Adipocyte (in vitro differentiated cells): Measurements from ENCODE around the gene TSPAN5.

Source experiments
- DNase-seq: peaks from one replicate; pipeline ENCODE4 v3.0.0-alpha.2; 2015; ENCODE audit warnings: low read depth
- H3K27me3 ChIP-seq: replicated peaks from 2 replicates; pipeline ENCODE4 v1.7.0; 2013; ENCODE audit warnings: mild to moderate bottlenecking, low read length, moderate library complexity; ENCODE audit not compliant: control insufficient read depth, insufficient read depth
- H3K36me3 ChIP-seq: 2 replicates; pipeline ENCODE4 v1.7.0; 2013; ENCODE audit warnings: low read length, mild to moderate bottlenecking, moderate library complexity; ENCODE audit not compliant: control insufficient read depth, insufficient read depth, severe bottlenecking
- H3K4me1 ChIP-seq: 2 replicates; pipeline ENCODE4 v1.7.0; 2013; ENCODE audit warnings: mild to moderate bottlenecking, low read length, moderate library complexity; ENCODE audit not compliant: control insufficient read depth, insufficient read depth
- H3K4me3 ChIP-seq: 2 replicates; pipeline ENCODE4 v1.7.0; 2013; ENCODE audit warnings: mild to moderate bottlenecking, low read length, moderate library complexity
- H3K9ac ChIP-seq: 2 replicates; pipeline ENCODE4 v1.7.0; 2013; ENCODE audit warnings: mild to moderate bottlenecking, low read length, moderate library complexity
- H3K9me3 ChIP-seq: 2 replicates; pipeline ENCODE4 v1.7.0; 2013; ENCODE audit warnings: mild to moderate bottlenecking, low read length, moderate library complexity; ENCODE audit not compliant: control insufficient read depth

Gene TSPAN5

GRCh38 chr4:98625920-98626319 lies 32.5 kb downstream of the TSPAN5 start:
- DNase-seq, result no peak

GRCh38 chr4:98625399-98625798 lies 33.0 kb downstream of the TSPAN5 start:
- H3K9me3 ChIP-seq, result peaks cover 7% of the 10 kb centered on the region
- no peak overlapping the region for H3K9ac ChIP-seq
- no peak overlapping the region for H3K4me3 ChIP-seq
- no peaks in the 10 kb centered on the region for H3K36me3 ChIP-seq
- DNase-seq, result no peak
- H3K4me1 ChIP-seq, result peaks cover 34% of the 10 kb centered on the region
- no peaks in the 10 kb centered on the region for H3K27me3 ChIP-seq

More at GRCh38 chr4:98625920-98626319, 32.5 kb downstream of the TSPAN5 start:
- Histone ChIP-seq H3K27me3 (no peaks in the 10 kb centered on the region), H3K4me3 (peak overlapping the region; percentile 31), H3K9ac (no peak overlapping the region), H3K4me1 (peaks cover 38% of the 10 kb centered on the region), H3K36me3 (no peaks in the 10 kb centered on the region), H3K9me3 (peaks cover 7% of the 10 kb centered on the region)

GRCh38 chr4:98624642-98625041 lies 33.8 kb downstream of the TSPAN5 start:
- no peaks in the 10 kb centered on the region for H3K36me3 ChIP-seq
- H3K4me1 ChIP-seq, result peaks cover 34% of the 10 kb centered on the region
- H3K9me3 ChIP-seq, result peaks cover 7% of the 10 kb centered on the region
- H3K9ac ChIP-seq, result no peak overlapping the region
- H3K4me3 ChIP-seq, result no peak overlapping the region
- no peaks in the 10 kb centered on the region for H3K27me3 ChIP-seq
- no peak for DNase-seq

GRCh38 chr4:98624144-98624543 lies 34.3 kb downstream of the TSPAN5 start:
- Histone ChIP-seq H3K36me3 (no peaks in the 10 kb centered on the region), H3K27me3 (no peaks in the 10 kb centered on the region), H3K4me1 (peaks cover 34% of the 10 kb centered on the region), H3K9me3 (peaks cover 7% of the 10 kb centered on the region), H3K4me3 (no peak overlapping the region), H3K9ac (no peak overlapping the region)
- no peak for DNase-seq

GRCh38 chr4:98623126-98623802 lies 35.1 kb downstream of the TSPAN5 start:
- Histone ChIP-seq H3K4me3 (no peak overlapping the region), H3K4me1 (peaks cover 34% of the 10 kb centered on the region), H3K9me3 (peaks cover 2% of the 10 kb centered on the region), H3K36me3 (no peaks in the 10 kb centered on the region), H3K9ac (no peak overlapping the region), H3K27me3 (no peaks in the 10 kb centered on the region)
- DNase-seq, result no peak

- no peaks in the 10 kb centered on the region for H3K9me3 ChIP-seq
- no peak overlapping the region for H3K9ac ChIP-seq
- no peaks in the 10 kb centered on the region for H3K27me3 ChIP-seq
- H3K4me3 ChIP-seq, result no peak overlapping the region
- DNase-seq, result no peak
- no peaks in the 10 kb centered on the region for H3K36me3 ChIP-seq
- H3K4me1 ChIP-seq, result peaks cover 10% of the 10 kb centered on the region
These were observed 38.2 kb downstream of the TSPAN5 start for GRCh38 chr4:98620087-98620784.

- no peak for DNase-seq
- no peaks in the 10 kb centered on the region for H3K9me3 ChIP-seq
- no peaks in the 10 kb centered on the region for H3K27me3 ChIP-seq
- peaks cover 15% of the 10 kb centered on the region for H3K4me1 ChIP-seq
- H3K4me3 ChIP-seq, result no peak overlapping the region
- no peaks in the 10 kb centered on the region for H3K36me3 ChIP-seq
- no peak overlapping the region for H3K9ac ChIP-seq
These were observed 39.2 kb downstream of the TSPAN5 start for GRCh38 chr4:98619180-98619579.

GRCh38 chr4:98618680-98619079 lies 39.7 kb downstream of the TSPAN5 start:
- Histone ChIP-seq H3K4me1 (peaks cover 20% of the 10 kb centered on the region), H3K9ac (no peak overlapping the region), H3K4me3 (no peak overlapping the region), H3K9me3 (no peaks in the 10 kb centered on the region), H3K27me3 (no peaks in the 10 kb centered on the region), H3K36me3 (no peaks in the 10 kb centered on the region)
- DNase-seq, result no peak

- Histone ChIP-seq H3K9me3 (no peaks in the 10 kb centered on the region), H3K4me3 (no peak overlapping the region), H3K9ac (no peak overlapping the region), H3K4me1 (peaks cover 24% of the 10 kb centered on the region), H3K27me3 (no peaks in the 10 kb centered on the region), H3K36me3 (no peaks in the 10 kb centered on the region)
- DNase-seq, result no peak
These were observed 40.9 kb downstream of the TSPAN5 start for GRCh38 chr4:98617358-98618047.

GRCh38 chr4:98615991-98616390 lies 42.4 kb downstream of the TSPAN5 start:
- no peak for DNase-seq
- H3K9ac ChIP-seq, result no peak overlapping the region
- no peaks in the 10 kb centered on the region for H3K27me3 ChIP-seq
- peaks cover 33% of the 10 kb centered on the region for H3K4me1 ChIP-seq
- no peaks in the 10 kb centered on the region for H3K36me3 ChIP-seq
- no peaks in the 10 kb centered on the region for H3K9me3 ChIP-seq
- no peak overlapping the region for H3K4me3 ChIP-seq

GRCh38 chr4:98614662-98615061 lies 43.7 kb downstream of the TSPAN5 start:
- Histone ChIP-seq H3K36me3 (no peaks in the 10 kb centered on the region), H3K4me1 (peaks cover 42% of the 10 kb centered on the region), H3K27me3 (no peaks in the 10 kb centered on the region), H3K4me3 (no peak overlapping the region), H3K9me3 (no peaks in the 10 kb centered on the region), H3K9ac (no peak overlapping the region)
- no peak for DNase-seq
